Melanocyte of skin (primary cell): ENCODE data around the gene NOD2. TPM values are rescaled to one million over a fixed set of nuclear protein-coding genes. Genes with fewer than 3 reads are reported as not detected.

Experiments
- small RNA-seq, 2 donors: library from RNA; depleted of rRNA; stranded (forward); fragments of <200 nt; gene quantifications; one replicate each; pipeline ENCODE3, GENCODE V24; 2012
- total RNA-seq, 2 donors: library from RNA; depleted of rRNA; stranded (reverse); fragments of >200 nt; gene quantifications; 2 replicates each; pipeline ENCODE4 v1.2.3, GENCODE V29; 2012

NOD2 gene
- 1 to 10 TPM in 1 of 2 donors, under 1 TPM in 1; 1.00 to 1.4 TPM for total RNA-seq

GRCh38 chr16:50692999-50693781 lies at the start of gene NOD2:
NOD2 (plus strand) TSS chr16:50693606; CDS start chr16:50699496, 5,890 bp downstream.

GRCh38 chr16:50681021-50681885 lies 12.2 kb upstream of the NOD2 start, which contains the start of gene SNX20:
SNX20 (minus strand) TSS chr16:50681312; CDS start chr16:50677526, 3,786 bp downstream.

GRCh38 chr16:50741781-50742575 lies 48.6 kb downstream of the NOD2 start, which contains the start of gene CYLD:
CYLD (plus strand) TSS chr16:50742086; CDS start chr16:50749699, 7,613 bp downstream.

Small RNAs within 50 kb of the gene (small RNA-seq; reads per million reads assigned to genes)
- gene MIR3181: 0 to 0.17 reads per million in 2 donors

Other genes with a start within 250 kb of the NOD2 start
- under 1 TPM; 0.33 to 0.69 TPM for gene NKD1, start 145.2 kb upstream of the NOD2 start, total RNA-seq
- not detected for gene SNX20, start 12.3 kb upstream of the NOD2 start, total RNA-seq
- 10 to 100 TPM; 14.3 to 37.5 TPM for gene CYLD, start 48.5 kb downstream of the NOD2 start, total RNA-seq